ENCODE results near the gene RNF121. TPM values are rescaled to one million over a fixed set of nuclear protein-coding genes. Genes with fewer than 3 reads are reported as not detected.

The RNF121 gene
- total RNA-seq, 1 donor from 2014 or later: 59.6 TPM

GRCh38 chr11:71947498-71947897 lies 18.7 kb downstream of the RNF121 start:
- H3K4me1 Mint-ChIP-seq (ENCODE audit: low read depth): peaks cover 26% of the 10 kb centered on the region
- peaks cover 2% of the 10 kb centered on the region for H3K36me3 Mint-ChIP-seq (ENCODE audit: insufficient read depth)
- H3K27me3 Mint-ChIP-seq: no peaks in the 10 kb centered on the region
- no peak for DNase-seq (ENCODE audit: low spot score, unreplicated experiment)
- TF ChIP-seq CTCF (IDR thresholded peaks at IDR 0.05; ENCODE audit: unreplicated experiment): no peak
- H3K4me3 Mint-ChIP-seq (ENCODE audit: low read depth): no peak overlapping the region
- H3K27ac Mint-ChIP-seq: peak overlapping the region; percentile 20
- H3K9me3 Mint-ChIP-seq (ENCODE audit: low read depth): no peaks in the 10 kb centered on the region

- no peak for DNase-seq (ENCODE audit: low spot score, unreplicated experiment)
- no peaks in the 10 kb centered on the region for H3K27me3 Mint-ChIP-seq
- no peaks in the 10 kb centered on the region for H3K9me3 Mint-ChIP-seq (ENCODE audit: low read depth)
- H3K27ac Mint-ChIP-seq: peak overlapping the region; percentile 22
- H3K4me3 Mint-ChIP-seq (ENCODE audit: low read depth): no peak overlapping the region
- peaks cover 2% of the 10 kb centered on the region for H3K36me3 Mint-ChIP-seq (ENCODE audit: insufficient read depth)
- no peak for TF ChIP-seq CTCF (IDR thresholded peaks at IDR 0.05; ENCODE audit: unreplicated experiment)
- peaks cover 21% of the 10 kb centered on the region for H3K4me1 Mint-ChIP-seq (ENCODE audit: low read depth)
These were observed 19.6 kb downstream of the RNF121 start for GRCh38 chr11:71948314-71949027.

GRCh38 chr11:71949034-71949433 lies 20.2 kb downstream of the RNF121 start:
- H3K36me3 Mint-ChIP-seq (ENCODE audit: insufficient read depth): peaks cover 2% of the 10 kb centered on the region
- peaks cover 22% of the 10 kb centered on the region for H3K4me1 Mint-ChIP-seq (ENCODE audit: low read depth)
- H3K27me3 Mint-ChIP-seq: no peaks in the 10 kb centered on the region
- no peaks in the 10 kb centered on the region for H3K9me3 Mint-ChIP-seq (ENCODE audit: low read depth)
- H3K27ac Mint-ChIP-seq: no peak overlapping the region
- no peak overlapping the region for H3K4me3 Mint-ChIP-seq (ENCODE audit: low read depth)
- DNase-seq (ENCODE audit: low spot score, unreplicated experiment): no peak
- TF ChIP-seq CTCF (IDR thresholded peaks at IDR 0.05; ENCODE audit: unreplicated experiment): no peak

GRCh38 chr11:71951741-71952310 lies 23.0 kb downstream of the RNF121 start:
- peaks cover 1% of the 10 kb centered on the region for H3K36me3 Mint-ChIP-seq (ENCODE audit: insufficient read depth)
- peaks cover 20% of the 10 kb centered on the region for H3K4me1 Mint-ChIP-seq (ENCODE audit: low read depth)
- TF ChIP-seq CTCF (IDR thresholded peaks at IDR 0.05; ENCODE audit: unreplicated experiment): no peak
- H3K27ac Mint-ChIP-seq: no peak overlapping the region
- H3K4me3 Mint-ChIP-seq (ENCODE audit: low read depth): no peak overlapping the region
- no peaks in the 10 kb centered on the region for H3K27me3 Mint-ChIP-seq
- H3K9me3 Mint-ChIP-seq (ENCODE audit: low read depth): no peaks in the 10 kb centered on the region
- no peak for DNase-seq (ENCODE audit: low spot score, unreplicated experiment)

DNA sequence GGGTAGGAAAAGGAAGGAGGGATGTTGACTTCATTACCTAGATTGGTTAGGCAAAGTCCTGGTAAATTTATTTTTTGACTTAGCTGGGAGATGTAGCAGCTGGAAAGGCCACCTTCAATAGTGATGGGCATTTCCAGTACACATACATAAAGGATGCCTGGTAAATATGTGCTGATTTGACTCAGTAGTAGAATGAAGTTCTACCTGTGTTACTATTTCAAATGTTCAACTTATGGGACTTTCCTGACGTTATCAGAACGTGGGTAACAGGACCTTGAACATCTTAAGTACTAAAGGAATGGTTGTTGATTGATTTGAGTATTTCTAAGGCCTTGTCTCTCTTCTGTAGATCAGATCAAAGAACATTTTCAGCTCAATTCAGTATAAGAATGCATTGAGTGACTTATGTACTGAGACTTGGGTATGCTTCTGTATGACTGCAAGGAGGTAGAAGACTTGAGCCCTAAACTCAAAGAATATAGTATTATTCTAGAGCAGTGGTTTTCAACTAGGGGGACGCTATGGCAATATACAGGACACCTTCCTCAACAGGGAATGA lies 27.1 kb downstream of the RNF121 start:
- Mint-ChIP-seq H3K27me3 (no peaks in the 10 kb centered on the region), H3K4me1 (ENCODE audit: low read depth) (peaks cover 4% of the 10 kb centered on the region), H3K27ac (no peak overlapping the region), H3K9me3 (ENCODE audit: low read depth) (no peaks in the 10 kb centered on the region), H3K36me3 (ENCODE audit: insufficient read depth) (peaks cover 7% of the 10 kb centered on the region), H3K4me3 (ENCODE audit: low read depth) (no peak overlapping the region)
- TF ChIP-seq CTCF (IDR thresholded peaks at IDR 0.05; ENCODE audit: unreplicated experiment): no peak
- DNase-seq (ENCODE audit: low spot score, unreplicated experiment): no peak
